ENCODE data around the gene KLHDC10.
"Not testable (repeated sequence)": the region's sequence is repeated elsewhere in the genome, so short reads cannot be mapped to it uniquely, and the experiment has no call there.

- TF ChIP-seq, protein P1, sequence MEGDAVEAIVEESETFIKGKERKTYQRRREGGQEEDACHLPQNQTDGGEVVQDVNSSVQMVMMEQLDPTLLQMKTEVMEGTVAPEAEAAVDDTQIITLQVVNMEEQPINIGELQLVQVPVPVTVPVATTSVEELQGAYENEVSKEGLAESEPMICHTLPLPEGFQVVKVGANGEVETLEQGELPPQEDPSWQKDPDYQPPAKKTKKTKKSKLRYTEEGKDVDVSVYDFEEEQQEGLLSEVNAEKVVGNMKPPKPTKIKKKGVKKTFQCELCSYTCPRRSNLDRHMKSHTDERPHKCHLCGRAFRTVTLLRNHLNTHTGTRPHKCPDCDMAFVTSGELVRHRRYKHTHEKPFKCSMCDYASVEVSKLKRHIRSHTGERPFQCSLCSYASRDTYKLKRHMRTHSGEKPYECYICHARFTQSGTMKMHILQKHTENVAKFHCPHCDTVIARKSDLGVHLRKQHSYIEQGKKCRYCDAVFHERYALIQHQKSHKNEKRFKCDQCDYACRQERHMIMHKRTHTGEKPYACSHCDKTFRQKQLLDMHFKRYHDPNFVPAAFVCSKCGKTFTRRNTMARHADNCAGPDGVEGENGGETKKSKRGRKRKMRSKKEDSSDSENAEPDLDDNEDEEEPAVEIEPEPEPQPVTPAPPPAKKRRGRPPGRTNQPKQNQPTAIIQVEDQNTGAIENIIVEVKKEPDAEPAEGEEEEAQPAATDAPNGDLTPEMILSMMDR (IDR thresholded peaks at IDR 0.05), result not testable (repeated sequence)
- TF ChIP-seq POLR2AphosphoS5, EP300 (IDR thresholded peaks at IDR 0.05): not testable (repeated sequence)
These were observed 18.1 kb upstream of the KLHDC10 start for GRCh38 chr7:130052250-130052649.
